ENCODE data around the gene RABEP2.

GRCh38 chr16:28858421-28858820 is 66.6 kb downstream of the RABEP2 start:
- TF ChIP-seq, protein P1, sequence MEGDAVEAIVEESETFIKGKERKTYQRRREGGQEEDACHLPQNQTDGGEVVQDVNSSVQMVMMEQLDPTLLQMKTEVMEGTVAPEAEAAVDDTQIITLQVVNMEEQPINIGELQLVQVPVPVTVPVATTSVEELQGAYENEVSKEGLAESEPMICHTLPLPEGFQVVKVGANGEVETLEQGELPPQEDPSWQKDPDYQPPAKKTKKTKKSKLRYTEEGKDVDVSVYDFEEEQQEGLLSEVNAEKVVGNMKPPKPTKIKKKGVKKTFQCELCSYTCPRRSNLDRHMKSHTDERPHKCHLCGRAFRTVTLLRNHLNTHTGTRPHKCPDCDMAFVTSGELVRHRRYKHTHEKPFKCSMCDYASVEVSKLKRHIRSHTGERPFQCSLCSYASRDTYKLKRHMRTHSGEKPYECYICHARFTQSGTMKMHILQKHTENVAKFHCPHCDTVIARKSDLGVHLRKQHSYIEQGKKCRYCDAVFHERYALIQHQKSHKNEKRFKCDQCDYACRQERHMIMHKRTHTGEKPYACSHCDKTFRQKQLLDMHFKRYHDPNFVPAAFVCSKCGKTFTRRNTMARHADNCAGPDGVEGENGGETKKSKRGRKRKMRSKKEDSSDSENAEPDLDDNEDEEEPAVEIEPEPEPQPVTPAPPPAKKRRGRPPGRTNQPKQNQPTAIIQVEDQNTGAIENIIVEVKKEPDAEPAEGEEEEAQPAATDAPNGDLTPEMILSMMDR (conservative IDR thresholded peaks at IDR 0.05; ENCODE audit: low read depth, low read length) = no peak
- no peak for TF ChIP-seq EZH2phosphoT487 (IDR thresholded peaks at IDR 0.05; ENCODE audit: borderline replicate concordance, low read length)

Data from PC-3 (cell line).